Neural progenitor cell (in vitro differentiated cells): ENCODE data around the gene FAAH2.

ENCODE experiments used
- EZH2 ChIP-seq: fragments of 200-600 bp; sonication (generic); IDR thresholded peaks from 2 replicates; pipeline ENCODE4 v1.6.1; 2017; ENCODE audit warnings: antibody characterized with exemption, mild to moderate bottlenecking, moderate library complexity
- EZH2phosphoT487 ChIP-seq: fragments of 200-600 bp; sonication (generic); IDR thresholded peaks from 2 replicates; pipeline ENCODE4 v1.6.1; 2017; ENCODE audit warnings: antibody characterized with exemption
- TF ChIP-seq, protein P1 (sequence below): fragments of 200-600 bp; sonication (generic); IDR thresholded peaks from 2 replicates; pipeline ENCODE4 v1.5.1; 2017; ENCODE audit warnings: antibody characterized with exemption, mild to moderate bottlenecking

DNA sequence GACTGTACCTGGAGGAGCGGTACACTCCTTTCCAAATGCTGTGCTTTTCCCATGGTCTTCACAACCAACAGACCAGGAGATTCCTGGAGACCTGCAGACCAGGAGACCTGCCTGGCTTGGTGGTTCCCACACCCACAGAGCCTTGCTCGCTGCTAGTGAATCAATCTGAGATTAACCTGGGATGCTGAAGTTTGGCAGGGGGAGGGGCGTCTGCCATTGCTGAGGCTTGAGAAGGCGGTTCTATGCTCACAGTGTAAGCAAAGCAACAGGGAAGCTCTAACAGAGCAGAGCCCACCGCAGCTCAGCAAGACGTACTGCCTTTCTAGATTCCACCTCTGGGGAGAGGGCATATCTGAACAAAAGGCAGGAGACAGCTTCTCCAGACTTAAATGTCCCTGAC is 34.5 kb upstream of the FAAH2 start:
- TF ChIP-seq, protein P1, sequence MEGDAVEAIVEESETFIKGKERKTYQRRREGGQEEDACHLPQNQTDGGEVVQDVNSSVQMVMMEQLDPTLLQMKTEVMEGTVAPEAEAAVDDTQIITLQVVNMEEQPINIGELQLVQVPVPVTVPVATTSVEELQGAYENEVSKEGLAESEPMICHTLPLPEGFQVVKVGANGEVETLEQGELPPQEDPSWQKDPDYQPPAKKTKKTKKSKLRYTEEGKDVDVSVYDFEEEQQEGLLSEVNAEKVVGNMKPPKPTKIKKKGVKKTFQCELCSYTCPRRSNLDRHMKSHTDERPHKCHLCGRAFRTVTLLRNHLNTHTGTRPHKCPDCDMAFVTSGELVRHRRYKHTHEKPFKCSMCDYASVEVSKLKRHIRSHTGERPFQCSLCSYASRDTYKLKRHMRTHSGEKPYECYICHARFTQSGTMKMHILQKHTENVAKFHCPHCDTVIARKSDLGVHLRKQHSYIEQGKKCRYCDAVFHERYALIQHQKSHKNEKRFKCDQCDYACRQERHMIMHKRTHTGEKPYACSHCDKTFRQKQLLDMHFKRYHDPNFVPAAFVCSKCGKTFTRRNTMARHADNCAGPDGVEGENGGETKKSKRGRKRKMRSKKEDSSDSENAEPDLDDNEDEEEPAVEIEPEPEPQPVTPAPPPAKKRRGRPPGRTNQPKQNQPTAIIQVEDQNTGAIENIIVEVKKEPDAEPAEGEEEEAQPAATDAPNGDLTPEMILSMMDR, result no peak
- no peak for TF ChIP-seq EZH2phosphoT487
- TF ChIP-seq EZH2, result no peak
